GM21786 (cell line): ENCODE measurements around the gene FER.

Source experiments
- ATAC-seq: cut with Tn5 transposase; IDR thresholded peaks from one replicate; pipeline ENCODE4 v1.9.1; 2021; ENCODE audit not compliant: unreplicated experiment

Gene FER

DNA sequence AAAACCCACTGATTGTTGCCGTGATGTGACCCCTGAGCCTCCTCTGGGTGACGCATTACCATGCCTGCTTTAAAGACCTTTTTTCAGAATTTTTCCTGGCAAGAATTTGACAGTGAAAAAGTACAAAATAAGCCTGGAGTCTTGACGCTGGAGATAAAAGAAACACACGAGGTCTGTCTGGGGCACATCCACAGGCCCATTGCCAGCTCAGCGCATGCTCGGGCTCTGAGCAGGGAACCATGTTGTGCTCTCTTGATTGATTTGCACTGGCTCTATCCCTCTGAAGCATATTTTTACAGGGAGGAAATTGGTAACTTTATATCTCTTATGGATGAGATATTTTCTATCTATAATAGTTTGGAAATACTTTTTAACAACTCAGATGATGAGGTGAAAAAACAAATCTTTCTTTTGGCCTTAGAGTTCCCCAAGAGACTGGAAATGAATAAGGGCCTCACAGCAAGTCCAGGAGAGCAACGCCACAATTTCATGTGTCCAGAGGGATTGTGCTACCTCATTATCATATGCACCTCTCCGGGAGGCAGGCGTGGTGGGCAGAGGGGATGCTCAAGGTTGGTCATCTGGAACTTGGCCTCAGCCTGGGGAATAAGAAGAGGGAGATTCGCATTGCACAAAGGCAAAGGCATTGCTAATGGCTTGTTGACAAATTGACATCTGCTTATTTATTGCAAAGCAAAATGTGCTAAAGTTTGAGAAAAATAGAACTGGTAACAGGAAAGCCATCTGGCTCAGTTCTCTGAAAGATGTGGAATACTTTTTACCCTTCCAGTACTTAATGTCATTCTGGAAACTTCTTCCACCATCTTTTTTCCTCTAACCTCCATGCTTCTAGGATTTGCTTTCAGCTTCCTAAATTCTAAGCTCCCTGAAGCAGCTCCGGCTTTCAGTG lies 478.3 kb downstream of the FER start:
- ATAC-seq = no peak

DNA sequence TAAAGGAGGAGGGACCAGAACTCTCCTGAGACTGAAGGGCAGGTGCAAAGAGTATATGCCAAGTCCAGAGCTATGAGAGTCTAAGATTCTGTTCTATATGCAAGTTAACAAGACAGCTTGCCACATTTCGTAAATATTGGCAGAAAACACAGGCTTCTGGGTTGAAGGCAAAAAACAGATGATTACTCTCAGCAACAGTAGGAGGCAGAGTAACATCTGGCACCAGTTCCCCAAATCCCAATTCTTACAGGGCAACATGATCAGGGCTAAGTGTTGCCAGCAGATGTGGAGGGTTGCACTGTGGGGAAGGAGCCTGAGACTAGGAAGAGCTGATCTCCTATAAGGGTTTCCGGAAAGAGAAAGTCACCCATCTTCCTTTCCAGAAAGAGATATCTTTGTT lies 482.7 kb downstream of the FER start:
- no peak for ATAC-seq

DNA sequence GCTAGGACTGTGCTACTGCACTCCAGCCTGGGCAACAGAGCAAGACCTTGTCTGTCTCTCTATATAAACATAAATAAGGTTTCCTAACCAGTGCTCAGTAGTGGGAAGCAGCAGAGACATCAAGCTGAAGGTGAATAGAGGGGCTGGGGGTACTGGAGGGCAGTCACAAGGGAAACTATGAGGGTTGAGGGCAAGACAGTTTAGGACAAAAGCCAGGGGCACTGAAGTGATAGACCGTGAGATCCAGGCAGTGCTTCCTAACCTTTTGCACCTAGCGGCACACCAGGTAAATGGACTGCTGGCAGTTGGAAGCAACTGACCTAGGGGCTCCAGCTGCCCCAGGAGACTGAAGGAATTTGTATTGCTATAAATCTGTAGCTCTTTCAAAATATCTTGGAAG lies 483.6 kb downstream of the FER start:
- ATAC-seq = no peak

DNA sequence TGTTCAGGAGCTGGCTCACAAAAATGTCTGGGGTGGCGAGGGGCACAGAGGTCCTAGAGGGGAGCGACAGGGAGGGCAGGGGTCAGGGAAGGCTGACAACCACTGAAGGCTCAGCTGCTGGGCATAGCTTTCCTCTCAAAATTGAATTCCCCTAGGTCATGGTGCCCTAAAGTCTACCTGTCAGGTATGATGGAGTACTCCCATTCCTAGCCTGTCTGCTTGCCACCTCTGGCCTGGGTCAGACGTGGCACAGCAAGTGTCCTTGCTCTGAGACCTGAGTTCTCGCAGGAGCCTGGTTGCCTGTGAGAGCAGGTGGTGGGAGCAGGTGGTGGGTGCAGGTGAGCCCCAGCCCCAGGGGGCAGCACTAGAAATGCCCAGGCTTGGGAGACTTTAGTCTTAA lies 486.7 kb downstream of the FER start:
- no peak for ATAC-seq

DNA sequence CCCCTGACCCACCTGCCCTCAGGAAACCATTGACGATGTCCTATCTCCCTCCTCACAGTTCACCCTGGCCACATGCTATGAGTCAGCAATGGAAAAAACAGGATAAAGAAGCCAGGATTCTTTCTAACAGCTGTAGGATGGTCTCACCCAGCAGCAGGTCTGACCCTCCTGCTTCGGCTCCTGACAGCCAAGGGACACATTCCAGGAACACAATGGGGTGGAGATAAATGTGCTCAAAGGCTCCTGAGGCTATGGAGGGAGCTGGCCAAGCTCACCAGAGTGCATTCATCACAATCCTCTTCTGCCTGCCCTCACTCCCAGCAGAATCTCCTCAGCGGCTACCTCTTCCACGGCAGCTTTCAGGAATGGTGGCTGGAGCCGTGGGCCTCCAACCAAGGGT lies 491.8 kb downstream of the FER start:
- no peak for ATAC-seq

DNA sequence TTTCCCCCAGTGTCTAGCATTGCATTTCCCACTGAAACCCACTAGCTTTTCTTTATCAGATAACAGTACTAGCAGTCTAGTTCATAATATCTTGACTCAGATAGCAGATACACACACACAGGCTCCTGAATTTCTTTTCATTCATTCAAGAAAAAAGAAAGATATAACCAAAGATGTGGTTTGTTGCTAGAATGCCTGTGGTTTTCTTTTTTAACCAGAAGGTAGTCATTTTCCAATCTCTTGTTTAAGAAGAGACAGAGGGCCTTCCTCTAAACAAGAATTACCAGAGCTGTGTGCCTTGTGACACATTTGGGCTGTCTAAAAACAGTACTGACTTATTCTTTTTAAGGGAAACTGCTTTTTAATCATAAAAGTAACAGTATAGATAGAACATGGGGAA lies 494.8 kb downstream of the FER start:
- ATAC-seq = no peak

DNA sequence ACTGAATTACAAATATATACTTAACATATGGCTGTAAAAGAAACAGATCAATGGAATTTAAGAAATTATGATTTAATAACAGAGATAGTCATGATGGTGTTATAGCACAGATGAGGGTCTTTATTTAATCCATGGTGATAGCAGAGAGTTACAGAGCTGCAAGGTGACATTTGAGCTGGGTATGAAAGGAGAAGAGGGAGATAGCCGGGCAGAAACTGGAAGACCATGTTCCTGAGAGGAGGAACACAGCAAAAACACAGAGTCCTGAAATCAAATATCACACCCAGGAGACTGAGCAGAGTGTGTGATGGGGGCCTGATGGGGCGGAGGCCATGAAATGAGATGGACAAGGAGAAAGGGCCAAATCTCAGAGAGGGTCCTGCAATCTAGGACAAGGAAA lies 498.7 kb downstream of the FER start:
- no peak for ATAC-seq
